IPS-15b (cell line): ENCODE data around the gene HPS5.

Source experiments
- H3K27me3 ChIP-seq: one replicate; pipeline ENCODE4 v1.6.1; 2013; ENCODE audit warnings: low read length; ENCODE audit not compliant: control insufficient read depth, insufficient read depth
- H3K36me3 ChIP-seq: one replicate; pipeline ENCODE4 v1.6.1; 2013; ENCODE audit warnings: low read length; ENCODE audit not compliant: control insufficient read depth, insufficient read depth
- H3K4me1 ChIP-seq: one replicate; pipeline ENCODE4 v1.6.1; 2013; ENCODE audit warnings: mild to moderate bottlenecking, low read length; ENCODE audit not compliant: control insufficient read depth, insufficient read depth
- H3K4me3 ChIP-seq: one replicate; pipeline ENCODE4 v1.5.1; 2013; ENCODE audit warnings: low read depth, low read length
- H3K9ac ChIP-seq: one replicate; pipeline ENCODE4 v1.6.1; 2013; ENCODE audit warnings: low read depth, mild to moderate bottlenecking, low read length
- H3K9me3 ChIP-seq: one replicate; pipeline ENCODE4 v1.6.1; 2013; ENCODE audit warnings: mild to moderate bottlenecking, low read length; ENCODE audit not compliant: control insufficient read depth, insufficient read depth

Gene HPS5

GRCh38 chr11:18321969-18322711 lies at the start of gene HPS5, which contains the start of gene GTF2H1:
Gene HPS5, minus strand, starts transcription at chr11:18322140. Its CDS starts 4,282 bp downstream, at chr11:18317858.
Gene GTF2H1, plus strand, starts transcription at chr11:18322567. Its CDS starts 10,508 bp downstream, at chr11:18333075.
- no peaks in the 10 kb centered on the region for H3K27me3 ChIP-seq
- H3K4me1 ChIP-seq: peaks cover 20% of the 10 kb centered on the region
- H3K9me3 ChIP-seq: no peaks in the 10 kb centered on the region
- H3K4me3 ChIP-seq: peak within 1 kb of the TSS; percentile 87
- peak within 1 kb of the TSS; percentile 99 for H3K9ac ChIP-seq
- H3K36me3 ChIP-seq: no peaks in the 10 kb centered on the region

GRCh38 chr11:18371279-18371678 lies 49.3 kb upstream of the HPS5 start:
- H3K4me3 ChIP-seq: no peak overlapping the region
- no peaks in the 10 kb centered on the region for H3K27me3 ChIP-seq
- no peaks in the 10 kb centered on the region for H3K9me3 ChIP-seq
- no peaks in the 10 kb centered on the region for H3K4me1 ChIP-seq
- H3K9ac ChIP-seq: no peak overlapping the region
- no peaks in the 10 kb centered on the region for H3K36me3 ChIP-seq

GRCh38 chr11:18369398-18369797 lies 47.5 kb upstream of the HPS5 start:
- H3K36me3 ChIP-seq: peaks cover 6% of the 10 kb centered on the region
- H3K27me3 ChIP-seq: no peaks in the 10 kb centered on the region
- no peaks in the 10 kb centered on the region for H3K9me3 ChIP-seq
- no peaks in the 10 kb centered on the region for H3K4me1 ChIP-seq
- no peak overlapping the region for H3K9ac ChIP-seq
- H3K4me3 ChIP-seq: no peak overlapping the region

GRCh38 chr11:18368221-18368620 lies 46.3 kb upstream of the HPS5 start:
- Histone ChIP-seq H3K9ac (no peak overlapping the region), H3K4me3 (no peak overlapping the region), H3K9me3 (no peaks in the 10 kb centered on the region), H3K27me3 (no peaks in the 10 kb centered on the region), H3K4me1 (no peaks in the 10 kb centered on the region), H3K36me3 (peaks cover 10% of the 10 kb centered on the region)

- H3K9me3 ChIP-seq: no peaks in the 10 kb centered on the region
- no peak overlapping the region for H3K4me3 ChIP-seq
- H3K9ac ChIP-seq: no peak overlapping the region
- no peaks in the 10 kb centered on the region for H3K27me3 ChIP-seq
- H3K36me3 ChIP-seq: peaks cover 13% of the 10 kb centered on the region
- H3K4me1 ChIP-seq: no peaks in the 10 kb centered on the region
These were observed 45.5 kb upstream of the HPS5 start for GRCh38 chr11:18367431-18367830.

- H3K4me3 ChIP-seq: no peak overlapping the region
- H3K9ac ChIP-seq: no peak overlapping the region
- H3K36me3 ChIP-seq: peaks cover 18% of the 10 kb centered on the region
- no peaks in the 10 kb centered on the region for H3K4me1 ChIP-seq
- no peaks in the 10 kb centered on the region for H3K27me3 ChIP-seq
- no peaks in the 10 kb centered on the region for H3K9me3 ChIP-seq
These were observed 44.3 kb upstream of the HPS5 start for GRCh38 chr11:18366286-18366685.

- Histone ChIP-seq H3K9me3 (no peaks in the 10 kb centered on the region), H3K4me3 (no peak overlapping the region), H3K4me1 (no peaks in the 10 kb centered on the region), H3K27me3 (no peaks in the 10 kb centered on the region), H3K36me3 (peaks cover 18% of the 10 kb centered on the region), H3K9ac (no peak overlapping the region)
These were observed 43.8 kb upstream of the HPS5 start for GRCh38 chr11:18365741-18366140.

- Histone ChIP-seq H3K27me3 (no peaks in the 10 kb centered on the region), H3K4me3 (no peak overlapping the region), H3K9me3 (no peaks in the 10 kb centered on the region), H3K9ac (no peak overlapping the region), H3K4me1 (no peaks in the 10 kb centered on the region), H3K36me3 (peaks cover 18% of the 10 kb centered on the region)
These were observed 42.6 kb upstream of the HPS5 start for GRCh38 chr11:18364495-18365073.

GRCh38 chr11:18361154-18361553 lies 39.2 kb upstream of the HPS5 start:
- no peaks in the 10 kb centered on the region for H3K9me3 ChIP-seq
- H3K4me1 ChIP-seq: no peaks in the 10 kb centered on the region
- H3K9ac ChIP-seq: no peak overlapping the region
- peaks cover 26% of the 10 kb centered on the region for H3K36me3 ChIP-seq
- H3K27me3 ChIP-seq: no peaks in the 10 kb centered on the region
- H3K4me3 ChIP-seq: no peak overlapping the region

- Histone ChIP-seq H3K9me3 (no peaks in the 10 kb centered on the region), H3K4me3 (no peak overlapping the region), H3K4me1 (no peaks in the 10 kb centered on the region), H3K36me3 (peaks cover 23% of the 10 kb centered on the region), H3K9ac (no peak overlapping the region), H3K27me3 (no peaks in the 10 kb centered on the region)
These were observed 36.7 kb upstream of the HPS5 start for GRCh38 chr11:18358646-18359045.

GRCh38 chr11:18352581-18352980 lies 30.6 kb upstream of the HPS5 start:
- Histone ChIP-seq H3K36me3 (peaks cover 6% of the 10 kb centered on the region), H3K9me3 (no peaks in the 10 kb centered on the region), H3K4me1 (no peaks in the 10 kb centered on the region), H3K9ac (no peak overlapping the region), H3K27me3 (no peaks in the 10 kb centered on the region), H3K4me3 (no peak overlapping the region)

GRCh38 chr11:18347471-18348125 lies 25.7 kb upstream of the HPS5 start:
- Histone ChIP-seq H3K36me3 (peaks cover 7% of the 10 kb centered on the region), H3K9me3 (no peaks in the 10 kb centered on the region), H3K27me3 (no peaks in the 10 kb centered on the region), H3K4me1 (no peaks in the 10 kb centered on the region), H3K9ac (no peak overlapping the region), H3K4me3 (no peak overlapping the region)
